Retinal pigment epithelial cell (primary cell): ENCODE results near the gene CHAC1.

ENCODE experiments used
- DNase-seq: peaks from one replicate; pipeline ENCODE4 v3.0.0-alpha.2; 2010; ENCODE audit warnings: low read depth
- H3K4me3 ChIP-seq: 2 replicates; pipeline ENCODE4 v1.5.1; 2011; ENCODE audit warnings: mild to moderate bottlenecking, low read length, control low read depth, moderate library complexity
- TF ChIP-seq, protein P1 (sequence below): conservative IDR thresholded peaks from 2 replicates; pipeline ENCODE4 v1.5.1; 2011; ENCODE audit warnings: low read depth, low read length, control low read depth, inconsistent platforms

CHAC1 gene

DNA sequence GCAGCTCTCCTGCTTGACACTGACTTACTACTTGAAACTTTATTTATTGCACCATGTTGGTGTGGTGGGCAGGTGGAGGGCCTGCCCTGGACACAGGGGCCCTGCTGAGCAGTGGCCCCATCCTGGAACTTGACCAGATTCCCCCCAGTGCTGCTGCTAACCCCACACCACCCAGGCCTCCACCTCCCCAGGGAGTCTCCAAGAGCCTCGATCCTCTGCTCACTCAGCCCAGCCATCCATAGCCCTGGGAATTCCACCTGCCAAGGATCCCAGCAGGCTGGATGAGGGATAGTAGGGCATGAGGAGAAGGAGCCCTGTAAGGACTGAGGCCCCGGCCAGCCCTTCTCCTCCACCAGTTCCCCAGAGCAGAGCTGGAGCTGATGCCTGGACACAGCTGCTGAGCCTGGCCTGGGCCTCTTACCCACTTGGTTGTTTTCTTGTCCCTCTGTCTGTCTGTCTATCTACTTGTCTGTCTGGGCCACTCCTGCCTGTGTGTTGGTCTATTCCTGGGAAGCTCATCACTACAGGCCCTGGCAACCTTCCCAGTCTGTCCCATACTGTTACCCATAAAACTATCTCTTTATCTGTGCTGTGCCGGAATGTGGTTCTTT lies 2.8 kb downstream of the CHAC1 start:
- H3K4me3 ChIP-seq = no peak overlapping the region
- DNase-seq = no peak
- TF ChIP-seq, protein P1, sequence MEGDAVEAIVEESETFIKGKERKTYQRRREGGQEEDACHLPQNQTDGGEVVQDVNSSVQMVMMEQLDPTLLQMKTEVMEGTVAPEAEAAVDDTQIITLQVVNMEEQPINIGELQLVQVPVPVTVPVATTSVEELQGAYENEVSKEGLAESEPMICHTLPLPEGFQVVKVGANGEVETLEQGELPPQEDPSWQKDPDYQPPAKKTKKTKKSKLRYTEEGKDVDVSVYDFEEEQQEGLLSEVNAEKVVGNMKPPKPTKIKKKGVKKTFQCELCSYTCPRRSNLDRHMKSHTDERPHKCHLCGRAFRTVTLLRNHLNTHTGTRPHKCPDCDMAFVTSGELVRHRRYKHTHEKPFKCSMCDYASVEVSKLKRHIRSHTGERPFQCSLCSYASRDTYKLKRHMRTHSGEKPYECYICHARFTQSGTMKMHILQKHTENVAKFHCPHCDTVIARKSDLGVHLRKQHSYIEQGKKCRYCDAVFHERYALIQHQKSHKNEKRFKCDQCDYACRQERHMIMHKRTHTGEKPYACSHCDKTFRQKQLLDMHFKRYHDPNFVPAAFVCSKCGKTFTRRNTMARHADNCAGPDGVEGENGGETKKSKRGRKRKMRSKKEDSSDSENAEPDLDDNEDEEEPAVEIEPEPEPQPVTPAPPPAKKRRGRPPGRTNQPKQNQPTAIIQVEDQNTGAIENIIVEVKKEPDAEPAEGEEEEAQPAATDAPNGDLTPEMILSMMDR = no peak

- TF ChIP-seq, protein P1 = no peak
- no peak for DNase-seq
- no peak overlapping the region for H3K4me3 ChIP-seq
Measured at GRCh38 chr15:40956541-40956982, 3.3 kb downstream of the CHAC1 start.

GRCh38 chr15:40957041-40957555 lies 3.8 kb downstream of the CHAC1 start:
- TF ChIP-seq, protein P1 = no peak

GRCh38 chr15:40957581-40958051 lies 4.3 kb downstream of the CHAC1 start:
- TF ChIP-seq, protein P1 = no peak
- no peak overlapping the region for H3K4me3 ChIP-seq

More at GRCh38 chr15:40957041-40957555, 3.8 kb downstream of the CHAC1 start:
- H3K4me3 ChIP-seq = no peak overlapping the region
- no peak for DNase-seq

GRCh38 chr15:40958146-40958545 lies 4.9 kb downstream of the CHAC1 start:
- TF ChIP-seq, protein P1 = no peak
- no peak for DNase-seq
- H3K4me3 ChIP-seq = no peak overlapping the region

More at GRCh38 chr15:40957581-40958051, 4.3 kb downstream of the CHAC1 start:
- DNase-seq = no peak

- no peak overlapping the region for H3K4me3 ChIP-seq
- TF ChIP-seq, protein P1 = no peak
- DNase-seq = no peak
Measured at GRCh38 chr15:40958723-40959122, 5.5 kb downstream of the CHAC1 start.

DNA sequence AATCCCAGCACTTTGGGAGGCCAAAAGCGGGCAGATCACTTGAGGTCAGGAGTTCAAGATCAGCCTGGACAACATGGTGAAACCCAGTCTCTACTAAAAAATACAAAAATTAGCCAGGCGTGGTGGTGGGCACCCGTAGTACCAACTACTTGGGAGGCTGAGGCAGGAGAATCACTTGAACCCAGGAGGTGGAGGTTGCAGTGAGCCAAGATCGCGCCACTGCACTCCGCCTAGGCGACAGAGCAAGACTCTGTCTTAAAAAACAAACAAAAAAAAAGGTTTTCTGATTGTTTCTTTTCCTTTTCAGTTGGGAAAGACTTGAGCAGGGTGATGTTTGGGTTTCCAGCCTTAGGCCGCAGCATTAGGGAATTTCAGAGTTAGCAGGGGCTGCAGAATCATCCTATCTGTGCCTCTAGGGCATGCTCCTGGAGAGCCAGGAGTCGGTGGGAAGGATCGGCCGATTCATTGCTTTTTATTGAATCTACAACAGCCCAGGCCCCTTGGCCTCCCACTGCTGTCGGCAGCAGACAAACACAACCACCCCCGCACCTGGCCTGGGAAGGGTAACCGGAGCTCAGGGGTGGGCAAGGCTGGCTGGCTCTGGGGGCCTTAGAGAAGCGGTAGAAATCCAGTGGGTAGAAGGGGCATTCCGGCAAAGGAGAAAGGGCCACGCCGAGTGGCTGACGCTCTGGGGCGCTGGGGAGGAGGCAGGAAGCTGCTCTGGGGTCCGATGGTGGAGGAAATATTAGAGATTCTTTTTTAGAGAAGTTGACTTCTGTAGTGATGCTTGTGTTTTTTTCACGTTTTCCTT lies 6.3 kb downstream of the CHAC1 start:
- TF ChIP-seq, protein P1 = no peak
- H3K4me3 ChIP-seq = no peak overlapping the region
- DNase-seq = no peak
